HL-60 (cell line): ENCODE measurements around the gene TK2.

Source experiments
- CTCF ChIP-seq: IDR thresholded peaks from one replicate; pipeline ENCODE4 v1.5.1; 2011; ENCODE audit warnings: low read length, control low read depth, inconsistent platforms; ENCODE audit not compliant: insufficient read depth
- POLR2AphosphoS5 ChIP-seq: IDR thresholded peaks from 2 replicates; pipeline ENCODE4 v1.6.1; 2012; ENCODE audit warnings: low read depth
- REST ChIP-seq: IDR thresholded peaks from 2 replicates; pipeline ENCODE4 v1.6.1; 2012; ENCODE audit warnings: low read depth; ENCODE audit not compliant: insufficient replicate concordance

GRCh38 chr16:66508248-66508913 lies 41.5 kb downstream of the TK2 start:
- no peak for TF ChIP-seq CTCF
- TF ChIP-seq REST, result no peak
- no peak for TF ChIP-seq POLR2AphosphoS5
